RWPE2 (cell line): ENCODE data around the gene ATE1.

ENCODE experiments used
- ATAC-seq: fragments of 200-7000 bp; cut with Tn5 transposase; 3 replicates; pipeline ENCODE4 v1.9.1; 2021; ENCODE audit warnings: low read depth
- DNase-seq: peaks from one replicate; pipeline ENCODE4 v3.0.0-alpha.2; 2020; ENCODE audit warnings: low spot score
- H3K27ac ChIP-seq: fragments of 450-650 bp; 2 replicates; pipeline ENCODE4 v1.5.1; 2017; ENCODE audit warnings: mild to moderate bottlenecking; ENCODE audit not compliant: poor library complexity, severe bottlenecking
- H3K27me3 ChIP-seq: fragments of 250-450 bp; sonication (Bioruptor Pico); 2 replicates; pipeline ENCODE4 v1.5.1; 2021; ENCODE audit warnings: mild to moderate bottlenecking, moderate library complexity; ENCODE audit not compliant: insufficient read depth, poor library complexity, severe bottlenecking
- H3K36me3 ChIP-seq: fragments of 250-450 bp; sonication (Bioruptor Pico); 2 replicates; pipeline ENCODE4 v1.5.1; 2020; ENCODE audit warnings: low read depth, mild to moderate bottlenecking, moderate library complexity
- H3K4me1 ChIP-seq: fragments of 250-450 bp; sonication (Bioruptor Pico); 2 replicates; pipeline ENCODE4 v1.5.1; 2021; ENCODE audit warnings: mild to moderate bottlenecking, moderate library complexity; ENCODE audit not compliant: insufficient read depth, poor library complexity, severe bottlenecking
- H3K4me3 ChIP-seq: fragments of 250-450 bp; sonication (Bioruptor Pico); 2 replicates; pipeline ENCODE4 v1.5.1; 2021; ENCODE audit warnings: mild to moderate bottlenecking, moderate library complexity; ENCODE audit not compliant: severe bottlenecking
- H3K9me3 ChIP-seq: fragments of 250-450 bp; sonication (Bioruptor Pico); 2 replicates; pipeline ENCODE4 v1.5.1; 2021; ENCODE audit warnings: mild to moderate bottlenecking, moderate library complexity; ENCODE audit not compliant: severe bottlenecking
- CTCF ChIP-seq: fragments of 450-650 bp; IDR thresholded peaks from one replicate; pipeline ENCODE4 v1.5.1; 2017; ENCODE audit warnings: mild to moderate bottlenecking, moderate library complexity; ENCODE audit not compliant: poor library complexity, severe bottlenecking

The ATE1 gene

GRCh38 chr10:121910673-121911420 is 17.0 kb downstream of the ATE1 start:
- ATAC-seq (no peak), DNase-seq (no peak)
- Histone ChIP-seq H3K36me3 (peaks cover 54% of the 10 kb centered on the region), H3K27ac (no peak overlapping the region), H3K9me3 (no peaks in the 10 kb centered on the region), H3K4me3 (no peak overlapping the region), H3K27me3 (no peaks in the 10 kb centered on the region), H3K4me1 (no peaks in the 10 kb centered on the region)
- no peak for TF ChIP-seq CTCF

- H3K4me3 ChIP-seq = no peak overlapping the region
- TF ChIP-seq CTCF = no peak
- no peaks in the 10 kb centered on the region for H3K27me3 ChIP-seq
- H3K4me1 ChIP-seq = no peaks in the 10 kb centered on the region
- H3K36me3 ChIP-seq = peaks cover 49% of the 10 kb centered on the region
- ATAC-seq (no peak), DNase-seq (no peak)
- no peaks in the 10 kb centered on the region for H3K9me3 ChIP-seq
- H3K27ac ChIP-seq = no peak overlapping the region
These were observed 22.9 kb downstream of the ATE1 start for GRCh38 chr10:121904888-121905287.

GRCh38 chr10:121900443-121901174 is 27.2 kb downstream of the ATE1 start:
- peak; percentile 87 for TF ChIP-seq CTCF
- no peak overlapping the region for H3K27ac ChIP-seq
- no peaks in the 10 kb centered on the region for H3K9me3 ChIP-seq
- H3K27me3 ChIP-seq = no peaks in the 10 kb centered on the region
- DNase-seq (no peak), ATAC-seq (peak; percentile 60; the same call in 1 of the 3 replicates)
- H3K36me3 ChIP-seq = peaks cover 56% of the 10 kb centered on the region
- no peak overlapping the region for H3K4me3 ChIP-seq
- no peaks in the 10 kb centered on the region for H3K4me1 ChIP-seq

GRCh38 chr10:121899727-121900126 is 28.1 kb downstream of the ATE1 start:
- Histone ChIP-seq H3K36me3 (peaks cover 51% of the 10 kb centered on the region), H3K27me3 (no peaks in the 10 kb centered on the region), H3K4me3 (no peak overlapping the region), H3K27ac (no peak overlapping the region), H3K4me1 (no peaks in the 10 kb centered on the region), H3K9me3 (no peaks in the 10 kb centered on the region)
- TF ChIP-seq CTCF = no peak
- DNase-seq = no peak
- no peak for ATAC-seq

GRCh38 chr10:121891103-121891502 is 36.7 kb downstream of the ATE1 start:
- Histone ChIP-seq H3K9me3 (no peaks in the 10 kb centered on the region), H3K27ac (no peak overlapping the region), H3K27me3 (no peaks in the 10 kb centered on the region), H3K4me1 (no peaks in the 10 kb centered on the region), H3K36me3 (peaks cover 37% of the 10 kb centered on the region), H3K4me3 (no peak overlapping the region)
- DNase-seq (no peak), ATAC-seq (no peak)
- TF ChIP-seq CTCF = no peak
